Body of pancreas (tissue), 4 donors: Measurements from ENCODE around the gene LBP.

Source experiments
- POLR2A ChIP-seq, 3 donors: fragments of 450-650 bp; IDR thresholded peaks; one replicate each; pipeline ENCODE4 v1.6.1; 2016; ENCODE audit warnings: antibody characterized with exemption in 3 of 3, mild to moderate bottlenecking in 2 of 3
- TF ChIP-seq, protein P1 (sequence below), 7 experiments: fragments of 450-650 bp in 4 of 7; fragments of 200-600 bp in 3 of 7; sonication (generic) in 3 of 7; IDR thresholded peaks; one replicate each; pipeline ENCODE4 v1.5.1; 2016 to 2019; ENCODE audit warnings: antibody characterized with exemption in 7 of 7

- TF ChIP-seq, protein P1, sequence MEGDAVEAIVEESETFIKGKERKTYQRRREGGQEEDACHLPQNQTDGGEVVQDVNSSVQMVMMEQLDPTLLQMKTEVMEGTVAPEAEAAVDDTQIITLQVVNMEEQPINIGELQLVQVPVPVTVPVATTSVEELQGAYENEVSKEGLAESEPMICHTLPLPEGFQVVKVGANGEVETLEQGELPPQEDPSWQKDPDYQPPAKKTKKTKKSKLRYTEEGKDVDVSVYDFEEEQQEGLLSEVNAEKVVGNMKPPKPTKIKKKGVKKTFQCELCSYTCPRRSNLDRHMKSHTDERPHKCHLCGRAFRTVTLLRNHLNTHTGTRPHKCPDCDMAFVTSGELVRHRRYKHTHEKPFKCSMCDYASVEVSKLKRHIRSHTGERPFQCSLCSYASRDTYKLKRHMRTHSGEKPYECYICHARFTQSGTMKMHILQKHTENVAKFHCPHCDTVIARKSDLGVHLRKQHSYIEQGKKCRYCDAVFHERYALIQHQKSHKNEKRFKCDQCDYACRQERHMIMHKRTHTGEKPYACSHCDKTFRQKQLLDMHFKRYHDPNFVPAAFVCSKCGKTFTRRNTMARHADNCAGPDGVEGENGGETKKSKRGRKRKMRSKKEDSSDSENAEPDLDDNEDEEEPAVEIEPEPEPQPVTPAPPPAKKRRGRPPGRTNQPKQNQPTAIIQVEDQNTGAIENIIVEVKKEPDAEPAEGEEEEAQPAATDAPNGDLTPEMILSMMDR (IDR thresholded peaks at IDR 0.05) = no peak
- TF ChIP-seq POLR2A (IDR thresholded peaks at IDR 0.05) = no peak
Observed at GRCh38 chr20:38320221-38320620, 26.1 kb upstream of the LBP start.
